H1 (cell line): Measurements from ENCODE around the gene TMEM204. TPM values are rescaled to one million over a fixed set of nuclear protein-coding genes. Genes with fewer than 3 reads are reported as not detected.

Experiments used
- BRCA1 ChIP-seq: IDR thresholded peaks from 2 replicates; pipeline ENCODE4 v1.6.1; 2012; ENCODE audit warnings: low read depth, low read length, improper control_type of control experiment
- JUND ChIP-seq: IDR thresholded peaks from 2 replicates; pipeline ENCODE4 v1.6.1; 2011; ENCODE audit warnings: mild to moderate bottlenecking, improper control_type of control experiment, low read length
- RAD21 ChIP-seq, 2 experiments: IDR thresholded peaks in 1 of 2; conservative IDR thresholded peaks in 1 of 2; 2 replicates each; pipeline ENCODE4 v1.6.1; 2011; ENCODE audit warnings: low read depth in 2 of 2, low read length in 2 of 2, improper control_type of control experiment in 1 of 2, inconsistent platforms in 1 of 2, mild to moderate bottlenecking in 1 of 2, moderate library complexity in 1 of 2
- RFX5 ChIP-seq: IDR thresholded peaks from 2 replicates; pipeline ENCODE4 v1.6.1; 2011; ENCODE audit warnings: low read depth, low read length, improper control_type of control experiment, borderline replicate concordance
- SIN3A ChIP-seq, 2 experiments: IDR thresholded peaks in 1 of 2; conservative IDR thresholded peaks in 1 of 2; 2 replicates each; pipeline ENCODE4 v1.6.1; 2011 to 2012; ENCODE audit warnings: low read length in 2 of 2, improper control_type of control experiment in 1 of 2, low read depth in 1 of 2, mild to moderate bottlenecking in 1 of 2
- SUZ12 ChIP-seq: fragments of 200-600 bp; sonication (generic); IDR thresholded peaks from 2 replicates; pipeline ENCODE4 v1.6.1; 2012; ENCODE audit warnings: mild to moderate bottlenecking, inconsistent platforms, low read length, moderate library complexity, mixed read lengths
- TCF12 ChIP-seq: IDR thresholded peaks from 2 replicates; pipeline ENCODE4 v1.6.1; 2011; ENCODE audit warnings: low read depth, mild to moderate bottlenecking, low read length
- polyA plus RNA-seq, 7 experiments: library from polyadenylated mRNA; depleted of rRNA in 3 of 7; stranded (reverse) in 5 of 7; unstranded in 2 of 7; fragments of >200 nt in 5 of 7; fragments of 200-250 nt in 2 of 7; gene quantifications; 1 replicate in 5 of 7; 2 replicates in 1 of 7; 4 replicates in 1 of 7; pipeline versions ENCODE4 v1.2.1 to v1.2.3, GENCODE V29; 2011 to 2013; ENCODE audit warnings: missing spikeins in 2 of 7, mixed read lengths in 2 of 7
- total RNA-seq: library from RNA; stranded (reverse); fragmentation: NEBNext Ultra II Directional; extraction: Animal tissue kit (Norgen Biotek cat#: 25700); gene quantifications from 2 replicates; pipeline ENCODE4 v1.2.1, GENCODE V29; 2021
- TF ChIP-seq, protein P1 (sequence below): fragments of 300-600 bp; sonication (generic); IDR thresholded peaks from 2 replicates; pipeline ENCODE4 v1.7.1; 2012; ENCODE audit warnings: low read length, moderate library complexity, mild to moderate bottlenecking, inconsistent platforms; ENCODE audit not compliant: insufficient replicate concordance

The TMEM204 gene
- total and polyA plus RNA-seq, 2 of the 8 experiments (the other 6 are each of a cell fraction or from before 2014, with no cell fraction given): not detected

DNA sequence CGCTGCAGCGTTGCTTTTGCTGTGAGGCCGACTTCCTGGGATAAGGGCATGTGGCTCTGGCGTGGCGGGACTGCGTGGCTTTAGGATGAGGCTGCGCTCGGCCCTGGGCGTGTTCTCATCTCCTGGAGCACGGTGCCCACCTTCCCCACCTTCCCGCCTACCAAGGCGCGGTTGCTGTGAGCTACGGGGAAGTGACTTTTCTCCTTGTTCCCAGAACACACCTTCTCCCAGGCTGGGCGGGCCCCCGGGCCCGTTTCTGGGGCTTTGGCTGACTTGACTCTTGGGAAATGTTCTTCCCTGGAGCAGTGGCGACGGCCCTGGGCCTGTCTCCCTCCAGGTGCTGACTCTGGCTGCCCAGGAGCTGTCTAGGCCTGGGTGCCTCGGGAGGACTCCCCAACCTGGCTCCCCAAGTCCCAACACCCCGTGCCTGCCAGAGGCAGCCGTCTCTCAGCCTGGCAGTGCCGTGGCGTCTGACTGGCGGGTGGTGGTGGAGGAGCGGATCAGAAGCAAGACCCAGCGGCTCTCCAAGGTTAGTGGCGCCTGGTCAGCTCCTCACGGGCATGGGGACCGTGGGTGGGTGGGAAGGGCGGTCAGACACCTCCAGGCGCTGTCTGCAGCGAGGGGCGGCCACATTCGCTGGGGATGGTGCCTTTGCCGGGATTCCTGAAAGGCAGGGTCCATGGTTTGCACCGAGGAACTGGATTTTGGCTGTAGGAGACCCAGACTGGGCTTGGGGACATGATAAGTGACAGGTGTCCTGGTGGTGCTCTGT is 28.2 kb upstream of the TMEM204 start (continued):
- TF ChIP-seq, protein P1, sequence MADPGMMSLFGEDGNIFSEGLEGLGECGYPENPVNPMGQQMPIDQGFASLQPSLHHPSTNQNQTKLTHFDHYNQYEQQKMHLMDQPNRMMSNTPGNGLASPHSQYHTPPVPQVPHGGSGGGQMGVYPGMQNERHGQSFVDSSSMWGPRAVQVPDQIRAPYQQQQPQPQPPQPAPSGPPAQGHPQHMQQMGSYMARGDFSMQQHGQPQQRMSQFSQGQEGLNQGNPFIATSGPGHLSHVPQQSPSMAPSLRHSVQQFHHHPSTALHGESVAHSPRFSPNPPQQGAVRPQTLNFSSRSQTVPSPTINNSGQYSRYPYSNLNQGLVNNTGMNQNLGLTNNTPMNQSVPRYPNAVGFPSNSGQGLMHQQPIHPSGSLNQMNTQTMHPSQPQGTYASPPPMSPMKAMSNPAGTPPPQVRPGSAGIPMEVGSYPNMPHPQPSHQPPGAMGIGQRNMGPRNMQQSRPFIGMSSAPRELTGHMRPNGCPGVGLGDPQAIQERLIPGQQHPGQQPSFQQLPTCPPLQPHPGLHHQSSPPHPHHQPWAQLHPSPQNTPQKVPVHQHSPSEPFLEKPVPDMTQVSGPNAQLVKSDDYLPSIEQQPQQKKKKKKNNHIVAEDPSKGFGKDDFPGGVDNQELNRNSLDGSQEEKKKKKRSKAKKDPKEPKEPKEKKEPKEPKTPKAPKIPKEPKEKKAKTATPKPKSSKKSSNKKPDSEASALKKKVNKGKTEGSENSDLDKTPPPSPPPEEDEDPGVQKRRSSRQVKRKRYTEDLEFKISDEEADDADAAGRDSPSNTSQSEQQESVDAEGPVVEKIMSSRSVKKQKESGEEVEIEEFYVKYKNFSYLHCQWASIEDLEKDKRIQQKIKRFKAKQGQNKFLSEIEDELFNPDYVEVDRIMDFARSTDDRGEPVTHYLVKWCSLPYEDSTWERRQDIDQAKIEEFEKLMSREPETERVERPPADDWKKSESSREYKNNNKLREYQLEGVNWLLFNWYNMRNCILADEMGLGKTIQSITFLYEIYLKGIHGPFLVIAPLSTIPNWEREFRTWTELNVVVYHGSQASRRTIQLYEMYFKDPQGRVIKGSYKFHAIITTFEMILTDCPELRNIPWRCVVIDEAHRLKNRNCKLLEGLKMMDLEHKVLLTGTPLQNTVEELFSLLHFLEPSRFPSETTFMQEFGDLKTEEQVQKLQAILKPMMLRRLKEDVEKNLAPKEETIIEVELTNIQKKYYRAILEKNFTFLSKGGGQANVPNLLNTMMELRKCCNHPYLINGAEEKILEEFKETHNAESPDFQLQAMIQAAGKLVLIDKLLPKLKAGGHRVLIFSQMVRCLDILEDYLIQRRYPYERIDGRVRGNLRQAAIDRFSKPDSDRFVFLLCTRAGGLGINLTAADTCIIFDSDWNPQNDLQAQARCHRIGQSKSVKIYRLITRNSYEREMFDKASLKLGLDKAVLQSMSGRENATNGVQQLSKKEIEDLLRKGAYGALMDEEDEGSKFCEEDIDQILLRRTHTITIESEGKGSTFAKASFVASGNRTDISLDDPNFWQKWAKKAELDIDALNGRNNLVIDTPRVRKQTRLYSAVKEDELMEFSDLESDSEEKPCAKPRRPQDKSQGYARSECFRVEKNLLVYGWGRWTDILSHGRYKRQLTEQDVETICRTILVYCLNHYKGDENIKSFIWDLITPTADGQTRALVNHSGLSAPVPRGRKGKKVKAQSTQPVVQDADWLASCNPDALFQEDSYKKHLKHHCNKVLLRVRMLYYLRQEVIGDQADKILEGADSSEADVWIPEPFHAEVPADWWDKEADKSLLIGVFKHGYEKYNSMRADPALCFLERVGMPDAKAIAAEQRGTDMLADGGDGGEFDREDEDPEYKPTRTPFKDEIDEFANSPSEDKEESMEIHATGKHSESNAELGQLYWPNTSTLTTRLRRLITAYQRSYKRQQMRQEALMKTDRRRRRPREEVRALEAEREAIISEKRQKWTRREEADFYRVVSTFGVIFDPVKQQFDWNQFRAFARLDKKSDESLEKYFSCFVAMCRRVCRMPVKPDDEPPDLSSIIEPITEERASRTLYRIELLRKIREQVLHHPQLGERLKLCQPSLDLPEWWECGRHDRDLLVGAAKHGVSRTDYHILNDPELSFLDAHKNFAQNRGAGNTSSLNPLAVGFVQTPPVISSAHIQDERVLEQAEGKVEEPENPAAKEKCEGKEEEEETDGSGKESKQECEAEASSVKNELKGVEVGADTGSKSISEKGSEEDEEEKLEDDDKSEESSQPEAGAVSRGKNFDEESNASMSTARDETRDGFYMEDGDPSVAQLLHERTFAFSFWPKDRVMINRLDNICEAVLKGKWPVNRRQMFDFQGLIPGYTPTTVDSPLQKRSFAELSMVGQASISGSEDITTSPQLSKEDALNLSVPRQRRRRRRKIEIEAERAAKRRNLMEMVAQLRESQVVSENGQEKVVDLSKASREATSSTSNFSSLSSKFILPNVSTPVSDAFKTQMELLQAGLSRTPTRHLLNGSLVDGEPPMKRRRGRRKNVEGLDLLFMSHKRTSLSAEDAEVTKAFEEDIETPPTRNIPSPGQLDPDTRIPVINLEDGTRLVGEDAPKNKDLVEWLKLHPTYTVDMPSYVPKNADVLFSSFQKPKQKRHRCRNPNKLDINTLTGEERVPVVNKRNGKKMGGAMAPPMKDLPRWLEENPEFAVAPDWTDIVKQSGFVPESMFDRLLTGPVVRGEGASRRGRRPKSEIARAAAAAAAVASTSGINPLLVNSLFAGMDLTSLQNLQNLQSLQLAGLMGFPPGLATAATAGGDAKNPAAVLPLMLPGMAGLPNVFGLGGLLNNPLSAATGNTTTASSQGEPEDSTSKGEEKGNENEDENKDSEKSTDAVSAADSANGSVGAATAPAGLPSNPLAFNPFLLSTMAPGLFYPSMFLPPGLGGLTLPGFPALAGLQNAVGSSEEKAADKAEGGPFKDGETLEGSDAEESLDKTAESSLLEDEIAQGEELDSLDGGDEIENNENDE: no peak
- TF ChIP-seq SUZ12 (no peak), JUND (no peak), RFX5 (no peak), TCF12 (no peak), BRCA1 (no peak), SIN3A (conservative IDR thresholded peaks at IDR 0.05 in 1 of 2, IDR thresholded peaks at IDR 0.05 in 1 of 2; ENCODE audit: low read depth in 1 of 2, low read length in 2 of 2) (no peak), RAD21 (IDR thresholded peaks at IDR 0.05 in 1 of 2, conservative IDR thresholded peaks at IDR 0.05 in 1 of 2; ENCODE audit: low read depth in 2 of 2, low read length in 2 of 2) (no peak)
